GM19397 (cell line): ENCODE measurements around the gene PRKG2.

Experiments
- ATAC-seq: cut with Tn5 transposase; IDR thresholded peaks from one replicate; pipeline ENCODE4 v1.9.1; 2021; ENCODE audit warnings: mild to moderate bottlenecking, moderate library complexity; ENCODE audit not compliant: unreplicated experiment

The PRKG2 gene

GRCh38 chr4:81106150-81106549 is 108.9 kb downstream of the PRKG2 start:
- no peak for ATAC-seq

DNA sequence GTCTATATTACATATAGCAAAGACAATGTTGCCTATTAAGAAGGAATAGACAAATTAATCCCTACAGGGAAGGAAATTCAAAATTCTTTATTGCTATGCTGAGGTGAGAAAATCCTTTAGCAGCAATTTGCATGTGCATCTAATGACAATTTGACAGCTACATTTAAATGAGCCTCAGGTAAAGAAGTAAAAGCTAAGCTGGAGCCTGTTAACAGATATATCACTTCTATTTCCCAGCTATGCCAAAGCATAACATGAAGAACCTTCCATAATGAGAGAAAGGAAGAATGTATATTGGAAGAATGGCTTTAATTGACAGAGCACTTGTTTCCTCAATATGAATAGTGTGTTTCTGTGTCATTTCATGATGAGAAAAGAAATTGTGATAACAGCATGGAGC is 112.9 kb downstream of the PRKG2 start:
- no peak for ATAC-seq

DNA sequence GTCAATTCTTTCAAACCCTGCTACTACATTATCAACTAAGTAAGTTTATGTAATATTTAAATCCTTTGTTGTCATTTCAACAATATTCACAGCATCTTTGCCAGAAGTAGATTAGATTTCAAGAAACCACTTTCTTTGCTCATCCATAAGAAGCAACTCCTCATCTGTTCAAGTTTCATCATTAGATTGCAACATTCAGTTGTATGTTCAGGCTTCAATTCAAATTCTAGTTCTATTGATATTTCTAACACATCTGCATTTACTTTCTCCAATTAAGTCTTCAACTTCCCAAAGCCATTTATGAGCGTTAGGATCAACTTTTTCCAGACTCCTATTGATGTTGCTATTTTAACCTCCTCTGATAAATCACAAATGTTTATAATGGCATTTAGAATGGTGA is 118.5 kb downstream of the PRKG2 start:
- no peak for ATAC-seq

- ATAC-seq, result no peak
Measured at GRCh38 chr4:81095389-81095788, 119.6 kb downstream of the PRKG2 start.

GRCh38 chr4:81093720-81094401 is 121.2 kb downstream of the PRKG2 start:
- ATAC-seq, result no peak

DNA sequence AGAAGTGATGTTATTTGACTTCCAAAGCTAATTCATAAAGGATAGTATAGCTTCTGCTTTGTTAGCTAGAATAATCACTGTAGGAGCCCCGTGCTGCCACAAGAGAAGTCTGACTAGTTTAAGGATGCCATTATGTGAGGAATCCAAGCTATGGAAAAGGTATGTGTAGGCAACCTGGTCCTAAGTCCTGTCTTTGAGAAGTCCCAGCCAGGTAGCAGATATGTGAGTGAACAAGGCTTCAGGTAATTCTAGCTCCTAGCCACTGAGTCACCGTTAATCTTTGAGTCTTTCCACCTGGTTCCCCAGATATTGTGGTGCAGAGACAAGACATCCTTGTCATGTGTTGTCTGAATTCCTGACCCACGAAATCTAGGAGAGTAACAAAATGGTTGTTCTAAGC is 129.0 kb downstream of the PRKG2 start:
- ATAC-seq, result no peak

DNA sequence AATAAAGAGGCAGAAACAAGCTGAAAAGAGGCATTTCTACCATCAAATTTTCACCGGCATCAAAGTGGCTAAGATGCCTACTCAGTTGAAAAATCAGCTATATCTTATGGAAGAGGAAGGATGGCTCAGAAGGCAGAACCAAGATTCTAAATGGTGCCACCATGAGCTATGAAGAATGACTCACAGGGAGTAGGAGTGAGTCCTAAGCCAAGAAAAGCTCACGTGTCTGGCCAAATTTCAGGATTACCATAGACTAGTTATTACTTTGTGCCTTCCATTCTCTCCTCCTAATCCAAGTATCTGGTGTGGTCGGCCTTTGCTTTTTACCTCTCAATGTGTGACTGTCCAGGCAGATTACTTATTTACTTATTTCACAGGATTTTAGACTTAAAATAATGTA is 129.7 kb downstream of the PRKG2 start:
- no peak for ATAC-seq

GRCh38 chr4:81084634-81085033 is 130.4 kb downstream of the PRKG2 start:
- no peak for ATAC-seq

DNA sequence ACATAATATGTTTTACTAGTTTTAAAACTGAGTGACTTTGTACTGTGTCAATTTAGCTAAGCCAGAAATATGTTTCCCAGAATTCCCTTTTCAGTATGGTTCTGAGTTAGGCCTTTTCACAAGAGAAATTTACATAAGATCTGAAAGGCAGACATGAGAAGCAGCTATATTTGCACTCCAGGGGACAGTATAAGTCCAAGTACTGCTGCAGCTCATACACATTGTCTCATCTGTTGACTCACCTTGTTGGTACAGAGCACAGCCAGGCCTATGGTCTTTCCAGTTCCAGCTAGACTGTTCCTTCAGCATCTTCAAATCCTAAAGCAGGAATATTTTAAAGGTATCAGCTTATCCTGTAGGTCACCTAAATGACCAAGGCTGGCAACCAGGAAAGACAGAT is 131.0 kb downstream of the PRKG2 start:
- no peak for ATAC-seq

DNA sequence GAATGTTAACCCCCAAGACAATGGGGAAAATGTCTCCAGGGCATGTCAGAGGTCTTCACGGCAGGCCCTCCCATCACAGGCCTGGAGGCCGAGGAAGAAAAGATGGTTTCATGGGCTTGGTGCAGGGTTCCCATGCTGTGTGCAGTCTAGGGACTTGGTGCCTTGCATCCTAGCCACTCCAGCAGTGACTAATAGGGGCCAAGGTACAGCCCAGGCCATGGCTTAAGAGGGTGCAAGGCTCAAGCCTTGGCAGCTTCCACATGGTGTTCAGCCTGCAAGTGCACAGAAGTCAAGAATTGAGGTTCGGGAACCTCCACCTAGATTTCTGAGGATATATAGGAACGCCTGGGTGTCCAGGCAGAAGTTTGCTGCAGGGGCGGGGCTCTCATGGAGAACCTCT is 133.9 kb downstream of the PRKG2 start:
- ATAC-seq, result no peak

- no peak for ATAC-seq
Measured at GRCh38 chr4:81071013-81071412, 144.0 kb downstream of the PRKG2 start.

GRCh38 chr4:81069706-81070331 is 145.2 kb downstream of the PRKG2 start:
- peak; percentile 98 for ATAC-seq

GRCh38 chr4:81065446-81065845 is 149.6 kb downstream of the PRKG2 start:
- no peak for ATAC-seq

GRCh38 chr4:81062001-81062400 is 153.0 kb downstream of the PRKG2 start:
- no peak for ATAC-seq

DNA sequence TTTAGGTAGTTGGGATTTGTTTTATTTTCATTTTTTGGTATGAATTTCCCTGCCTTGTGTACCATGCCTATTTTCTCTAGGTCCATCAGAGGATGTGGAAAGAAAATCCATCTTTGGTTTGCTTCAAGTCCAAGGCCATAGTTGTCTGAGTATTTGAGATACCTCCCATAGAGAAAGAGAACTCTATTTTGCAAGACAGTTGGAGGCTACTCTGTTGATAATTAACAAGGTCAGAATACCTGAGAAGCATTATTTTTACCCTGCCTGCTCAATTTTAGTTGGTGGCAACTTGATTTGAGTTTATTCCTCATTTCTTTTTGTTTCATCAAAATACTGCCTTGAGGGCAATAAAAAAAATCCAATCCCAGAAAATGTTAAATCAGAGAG is 153.7 kb downstream of the PRKG2 start:
- no peak for ATAC-seq

GRCh38 chr4:81060587-81061343 is 154.3 kb downstream of the PRKG2 start:
- no peak for ATAC-seq

- ATAC-seq, result no peak
Measured at GRCh38 chr4:81058621-81059020, 156.4 kb downstream of the PRKG2 start.

GRCh38 chr4:81052119-81053068 is 162.6 kb downstream of the PRKG2 start:
- peak; percentile 99 for ATAC-seq

DNA sequence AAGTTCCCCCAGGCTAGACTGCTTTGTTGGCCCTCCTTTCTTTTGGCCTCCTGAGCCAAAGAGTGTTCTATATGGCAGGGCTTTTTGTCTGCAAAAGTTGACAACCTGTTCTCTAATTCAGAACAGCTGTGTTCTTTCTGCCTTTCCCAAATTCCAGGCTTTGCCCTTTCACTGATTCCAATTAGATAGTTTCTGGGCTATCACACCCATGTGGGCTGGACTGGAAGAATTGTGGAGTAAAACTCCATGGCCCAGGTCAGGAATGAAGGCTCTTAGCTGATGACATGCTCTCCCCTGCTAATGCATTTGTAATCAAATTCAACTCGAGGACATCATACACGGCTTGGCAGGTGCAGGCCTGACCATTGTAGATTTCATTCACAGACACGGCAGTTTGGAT is 165.1 kb downstream of the PRKG2 start:
- no peak for ATAC-seq

- ATAC-seq, result no peak
Measured at GRCh38 chr4:81049330-81049729, 165.7 kb downstream of the PRKG2 start.
